ENCODE measurements around the gene DNAI2. TPM values are rescaled to one million over a fixed set of nuclear protein-coding genes. Genes with fewer than 3 reads are reported as not detected.

The DNAI2 gene
- total RNA-seq, 1 experiment from 2014 or later, result not detected

GRCh38 chr17:74276541-74277009 lies 2.5 kb downstream of the DNAI2 start:
- Histone ChIP-seq H3K9me2 (ENCODE audit: insufficient read depth) (no peaks in the 10 kb centered on the region), H3K4me1 (ENCODE audit: control insufficient read depth in 1 of 2, insufficient read depth in 2 of 2, low read length in 2 of 2) (no peaks in the 10 kb centered on the region), H4K20me1 (ENCODE audit: insufficient read depth) (no peaks in the 10 kb centered on the region), H3K36me3 (ENCODE audit: control insufficient read depth in 1 of 2, insufficient read depth in 2 of 2, low read length in 2 of 2) (no peaks in the 10 kb centered on the region), H3K79me2 (ENCODE audit: insufficient read depth, low read length) (no peaks in the 10 kb centered on the region), H3K9ac (ENCODE audit: low read length) (no peak overlapping the region), H3K27me3 (ENCODE audit: insufficient read depth, low read length) (0 out of 2 replicates have a peak, but pooled peaks cover 3% of the 10 kb centered on the region), H3K4me3 (replicated peaks in 1 of 2; ENCODE audit: low read depth in 1 of 2, low read length in 2 of 2) (no peak overlapping the region), H2AFZ (ENCODE audit: low read depth, low read length, poor library complexity, severe bottlenecking) (no peak overlapping the region), H3K4me2 (ENCODE audit: low read length) (no peak overlapping the region), H3K27ac (ENCODE audit: low read depth, low read length) (no peak overlapping the region), H3K9me3 (ENCODE audit: control insufficient read depth in 1 of 2, insufficient read depth in 1 of 2, low read depth in 1 of 2, low read length in 2 of 2) (no peaks in the 10 kb centered on the region)
- CTCF ChIA-PET, result no interaction called here
- POLR2A ChIA-PET, result no interaction called here
- no TSS peak for BruUV-seq (replicated peaks)
- intact Hi-C loops (cut with micrococcal nuclease), result no loop called here
- DNase-seq (ENCODE audit: low read depth, low spot score) (no peak), ATAC-seq (no peak)
- RAD21 ChIA-PET (ENCODE audit: low non-redundant PET in 1 of 2, low total read pairs in 2 of 2, uncharacterized antibody in 2 of 2, unreplicated experiment in 2 of 2), result no interaction called here
- no peak for TF ChIP-seq SP1 (IDR thresholded peaks at IDR 0.05; ENCODE audit: low read depth)
- TF ChIP-seq JUND (IDR thresholded peaks at IDR 0.05), result no peak
- no peak for TF ChIP-seq EZH2phosphoT487 (IDR thresholded peaks at IDR 0.05; ENCODE audit: borderline replicate concordance)
- TF ChIP-seq EGR1 (IDR thresholded peaks at IDR 0.05; ENCODE audit: low read depth), result no peak
- TF ChIP-seq SRF (IDR thresholded peaks at IDR 0.05; ENCODE audit: low read depth), result no peak
- no peak for TF ChIP-seq TCF7L2 (IDR thresholded peaks at IDR 0.05; ENCODE audit: borderline replicate concordance, extremely low read depth, insufficient read depth, insufficient read length)
- TF ChIP-seq CEBPB (IDR thresholded peaks at IDR 0.05; ENCODE audit: low read depth), result no peak

- H3K9ac ChIP-seq (ENCODE audit: low read length), result no peak overlapping the region
- TF ChIP-seq JUND (IDR thresholded peaks at IDR 0.05) (no peak), TCF7L2 (IDR thresholded peaks at IDR 0.05; ENCODE audit: borderline replicate concordance, extremely low read depth, insufficient read depth, insufficient read length) (no peak), SIN3A (IDR thresholded peaks at IDR 0.05; ENCODE audit: low read depth) (no peak), ATF3 (IDR thresholded peaks at IDR 0.05) (no peak), ZNF274 (IDR thresholded peaks at IDR 0.05; ENCODE audit: low read depth, low read length) (no peak), YY1 (IDR thresholded peaks at IDR 0.05; ENCODE audit: extremely low read depth, insufficient replicate concordance, low read depth, low read length) (no peak), ZFX (IDR thresholded peaks at IDR 0.05) (no peak), CBX3 (IDR thresholded peaks at IDR 0.05; ENCODE audit: low read depth) (no peak), SRF (IDR thresholded peaks at IDR 0.05; ENCODE audit: low read depth) (no peak), EZH2phosphoT487 (IDR thresholded peaks at IDR 0.05; ENCODE audit: borderline replicate concordance) (no peak), MAX (IDR thresholded peaks at IDR 0.05) (no peak), POLR2A (IDR thresholded peaks at IDR 0.05; ENCODE audit: borderline replicate concordance, extremely low read depth, insufficient read depth, insufficient read length) (no peak), CTCF (IDR thresholded peaks at IDR 0.05 in 2 of 3, conservative IDR thresholded peaks at IDR 0.05 in 1 of 3; ENCODE audit: borderline replicate concordance in 1 of 3, insufficient read depth in 1 of 3, low read depth in 2 of 3, low read length in 2 of 3) (no peak)
Measured at GRCh38 chr17:74277935-74278334, 3.9 kb downstream of the DNAI2 start.

More at GRCh38 chr17:74277935-74278334, 3.9 kb downstream of the DNAI2 start:
- no peak overlapping the region for H3K27ac ChIP-seq (ENCODE audit: low read depth, low read length)
- H3K9me2 ChIP-seq (ENCODE audit: insufficient read depth), result no peaks in the 10 kb centered on the region
- H3K27me3 ChIP-seq (ENCODE audit: insufficient read depth, low read length), result 0 out of 2 replicates have a peak, but pooled peaks cover 3% of the 10 kb centered on the region
- no peak overlapping the region for H3K4me3 ChIP-seq (replicated peaks in 1 of 2; ENCODE audit: low read depth in 1 of 2, low read length in 2 of 2)
- POLR2A ChIA-PET, result no interaction called here
- intact Hi-C loops (cut with micrococcal nuclease), result no loop called here
- no peaks in the 10 kb centered on the region for H3K79me2 ChIP-seq (ENCODE audit: insufficient read depth, low read length)
- no peaks in the 10 kb centered on the region for H4K20me1 ChIP-seq (ENCODE audit: insufficient read depth)
- ATAC-seq, result no peak
- RAD21 ChIA-PET (ENCODE audit: low non-redundant PET in 1 of 2, low total read pairs in 2 of 2, uncharacterized antibody in 2 of 2, unreplicated experiment in 2 of 2), result no interaction called here
- no TSS peak for BruUV-seq (replicated peaks)
- CTCF ChIA-PET, result no interaction called here
- peaks cover 3 to 6% of the 10 kb centered on the region in 2 experiments; a peak in 3 of 4 replicates for H3K4me1 ChIP-seq (ENCODE audit: control insufficient read depth in 1 of 2, insufficient read depth in 2 of 2, low read length in 2 of 2)
- no peak for DNase-seq (ENCODE audit: low read depth, low spot score)
- no peak overlapping the region for H2AFZ ChIP-seq (ENCODE audit: low read depth, low read length, poor library complexity, severe bottlenecking)
- no peaks in the 10 kb centered on the region for H3K36me3 ChIP-seq (ENCODE audit: control insufficient read depth in 1 of 2, insufficient read depth in 2 of 2, low read length in 2 of 2)
- no peaks in the 10 kb centered on the region for H3K9me3 ChIP-seq (ENCODE audit: control insufficient read depth in 1 of 2, insufficient read depth in 1 of 2, low read depth in 1 of 2, low read length in 2 of 2)
- no peak overlapping the region for H3K4me2 ChIP-seq (ENCODE audit: low read length)

All from HCT116 (cell line).